Sciatic nerve (tissue), 2 donors: ENCODE data around the gene PDCD1. TPM values are rescaled to one million over a fixed set of nuclear protein-coding genes. Genes with fewer than 3 reads are reported as not detected.

Experiments
- ATAC-seq: fragments of 200-7000 bp; cut with Tn5 transposase; one replicate; pipeline ENCODE4 v1.9.1; 2020; ENCODE audit warnings: mild to moderate bottlenecking, moderate library complexity
- DNase-seq: peaks from one replicate; pipeline ENCODE4 v3.0.0-alpha.2; 2020; ENCODE audit warnings: low spot score
- intact Hi-C: fragments of 100-400 bp; cut with DNase I; formaldehyde crosslinking; loops from one replicate; pipeline ENCODE4 v1.14.2; 2022
- total RNA-seq: library from RNA; stranded (reverse); fragmentation: NEBNext Ultra II Directional; extraction: Animal tissue kit (Norgen Biotek cat#: 25700); gene quantifications from one replicate; pipeline ENCODE4 v1.2.1, GENCODE V29; 2021
- donor health status: DM: no; HTN: no; CAD: no.
- donor health status: DM: no; HTN: no; CAD: no.

Gene PDCD1
- total RNA-seq, 1 donor from 2014 or later = 0.27 TPM

DNA sequence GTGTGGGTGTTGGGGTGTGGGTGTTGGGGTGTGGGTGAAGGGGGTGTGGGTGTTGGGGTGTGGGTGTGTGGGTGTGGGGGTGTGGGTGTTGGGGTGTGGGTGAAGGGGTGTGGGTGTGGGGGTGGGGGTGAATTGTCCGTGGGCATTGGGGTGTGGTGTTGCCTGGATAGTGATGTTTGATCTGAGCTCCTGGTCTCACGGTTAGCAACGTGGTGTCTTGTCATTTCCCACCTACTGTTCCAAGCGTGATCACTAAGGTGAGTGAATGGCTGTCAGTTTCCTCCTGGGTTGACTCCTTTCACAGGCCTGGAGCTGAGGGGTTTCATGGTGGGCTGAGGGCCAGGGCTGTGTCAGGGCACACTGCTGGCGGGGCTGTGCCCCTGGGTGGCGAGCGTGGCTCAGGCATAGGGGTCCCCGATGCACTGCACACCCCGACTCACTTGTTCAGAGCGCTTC, 38.1 kb upstream of the PDCD1 start:
- DNase-seq (no peak), ATAC-seq (no peak)
- intact Hi-C loops = no loop called here

DNA sequence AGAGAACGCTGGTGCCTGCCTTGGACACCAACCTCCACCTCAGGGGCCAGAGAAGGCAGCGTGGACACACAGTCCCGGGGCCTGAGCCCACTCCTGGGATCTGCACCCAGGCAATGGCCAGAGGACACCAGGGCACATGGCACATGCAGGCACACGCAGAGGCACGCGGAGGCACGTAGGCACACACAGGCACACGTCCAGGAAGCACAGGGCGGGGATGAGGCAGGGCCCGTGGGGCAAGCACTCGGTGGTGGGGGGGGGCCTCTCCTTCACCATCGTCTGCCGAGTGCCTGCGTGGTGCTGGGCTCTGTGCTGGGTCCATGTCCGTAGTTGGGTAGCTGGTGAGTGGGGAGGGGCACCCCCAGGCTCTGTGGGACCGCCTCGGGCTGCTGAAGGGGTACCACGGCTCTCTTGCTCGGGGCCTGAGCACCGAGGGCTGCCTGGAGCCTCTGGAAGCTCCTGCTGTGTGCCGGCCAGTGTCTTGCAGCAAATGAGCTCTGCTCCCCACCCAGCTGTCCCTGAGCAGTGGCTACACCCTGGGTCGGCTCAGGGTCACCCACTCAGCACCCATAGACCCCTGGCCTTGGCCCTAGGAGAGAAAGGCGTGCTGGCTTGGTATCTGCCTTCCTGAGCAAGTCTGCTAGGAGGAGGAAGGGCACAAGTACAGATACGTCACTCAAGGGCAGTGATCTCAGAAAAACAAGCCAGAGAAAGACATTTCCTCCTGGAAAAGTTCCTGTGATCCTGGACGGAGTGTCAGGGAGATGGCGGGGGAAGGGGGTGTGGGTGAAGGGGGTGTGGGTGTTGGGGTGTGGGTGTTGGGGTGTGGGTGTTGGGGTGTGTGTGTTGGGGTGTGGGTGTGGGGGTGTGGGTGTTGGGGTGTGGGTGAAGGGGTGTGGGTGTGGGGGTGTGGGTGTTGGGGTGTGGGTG, 37.3 kb upstream of the PDCD1 start:
- DNase-seq (peak; percentile 73), ATAC-seq (peak; percentile 64)
- intact Hi-C loops = no loop called here

DNA sequence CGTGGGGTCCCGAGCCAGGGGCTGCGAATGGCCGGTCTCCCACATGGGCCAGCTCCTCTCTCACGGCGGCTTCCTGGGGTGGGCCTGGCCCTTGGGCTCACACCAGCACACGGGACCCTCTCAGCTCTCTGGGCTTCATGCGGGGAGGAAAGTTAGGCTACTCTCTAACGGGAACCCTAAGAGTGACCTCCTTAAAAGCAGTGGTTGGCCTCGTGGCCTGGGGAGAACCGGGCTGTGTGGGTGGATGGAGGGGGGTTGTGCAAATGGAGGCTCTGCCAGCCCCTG, 36.7 kb upstream of the PDCD1 start:
- DNase-seq (no peak), ATAC-seq (no peak)
- intact Hi-C loops = no loop called here

DNA sequence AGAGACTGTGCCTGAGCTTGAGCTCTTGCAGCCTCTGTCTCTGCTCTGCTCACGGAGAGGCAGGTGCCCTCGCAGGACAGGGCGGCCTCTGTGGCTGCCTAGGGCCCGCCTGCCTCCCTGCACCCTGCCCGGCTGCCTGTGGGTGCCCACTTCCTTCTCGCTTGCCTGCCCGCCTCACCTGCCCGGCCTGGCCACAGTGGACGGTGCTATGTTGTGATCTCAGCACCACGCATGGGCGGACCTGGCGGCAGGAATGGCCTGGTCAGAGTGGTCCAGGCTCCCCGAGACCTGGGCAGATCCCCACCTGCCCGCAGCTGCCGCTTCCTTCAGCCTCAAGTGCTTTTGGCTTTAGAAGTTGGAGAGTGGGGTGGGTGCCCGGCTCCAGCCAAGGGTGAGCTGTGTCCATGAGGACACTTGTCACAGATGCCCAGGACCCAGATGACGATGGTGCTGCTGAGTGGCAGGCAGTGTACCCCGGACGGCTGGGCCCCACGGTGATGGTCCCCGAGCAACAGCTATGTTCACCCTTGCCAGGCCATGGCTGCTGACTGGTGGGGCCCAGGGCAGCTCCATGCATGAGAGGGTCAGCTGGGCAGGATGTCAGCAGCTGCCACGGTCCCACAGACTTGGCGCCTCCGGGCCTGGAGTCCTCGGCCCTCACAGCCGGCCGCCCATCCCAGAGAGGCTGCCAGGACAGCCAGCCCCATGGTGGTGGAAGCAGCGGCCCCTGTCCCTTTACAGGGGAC, 36.2 kb upstream of the PDCD1 start:
- intact Hi-C loops = no loop called here
- DNase-seq (peak; percentile 53), ATAC-seq (no peak)

DNA sequence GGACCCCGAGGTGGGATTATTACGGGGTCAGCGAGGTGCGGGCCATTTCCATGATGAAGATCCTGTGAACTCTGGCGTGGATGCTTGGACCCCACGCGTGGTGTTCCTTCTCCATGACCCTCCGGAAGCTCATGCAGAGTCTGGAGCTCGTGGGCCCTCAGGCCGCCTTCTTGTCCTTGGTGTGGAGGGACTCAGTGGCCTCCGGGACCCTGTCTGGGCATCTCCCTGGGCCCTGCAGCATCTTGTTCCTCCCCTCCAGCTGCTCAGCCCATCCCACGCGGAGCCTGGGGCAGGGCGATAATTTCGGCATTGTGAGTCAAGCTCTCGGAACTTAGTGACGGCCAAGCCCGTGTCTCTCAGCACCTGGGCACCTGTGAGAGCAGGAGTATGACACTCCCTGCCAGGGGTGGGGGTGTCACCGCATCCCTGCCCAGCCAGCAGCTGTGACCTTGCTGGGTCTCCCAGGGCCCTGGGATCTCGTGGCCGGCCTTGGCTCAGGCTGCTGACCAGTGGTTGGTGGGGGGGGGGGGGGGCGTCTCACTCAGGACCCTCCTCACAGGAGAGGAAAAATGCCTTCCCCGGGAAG, 35.5 kb upstream of the PDCD1 start:
- intact Hi-C loops = no loop called here
- DNase-seq = peak; percentile 55
- ATAC-seq = no peak

DNA sequence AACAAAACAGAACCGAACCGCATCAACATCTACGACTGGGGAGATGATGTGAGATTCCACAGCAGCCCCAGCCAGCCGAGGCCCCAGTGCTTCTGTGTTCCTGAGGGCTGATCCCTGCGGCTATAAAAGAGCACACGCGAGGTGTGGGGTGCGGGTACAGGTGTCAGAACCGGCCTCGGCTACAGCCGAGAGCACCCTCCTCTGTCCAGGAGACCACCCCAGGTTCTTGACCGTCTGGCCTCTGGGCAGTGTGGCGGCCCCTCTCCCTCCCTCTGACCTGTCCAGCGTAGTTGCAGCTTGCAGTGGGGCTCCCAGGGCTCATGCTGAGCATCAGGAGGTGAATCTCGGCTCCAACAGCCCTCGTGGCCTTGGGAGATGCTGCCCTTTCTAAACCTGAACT, 34.6 kb upstream of the PDCD1 start:
- DNase-seq (peak; percentile 57), ATAC-seq (no peak)
- intact Hi-C loops = no loop called here

DNA sequence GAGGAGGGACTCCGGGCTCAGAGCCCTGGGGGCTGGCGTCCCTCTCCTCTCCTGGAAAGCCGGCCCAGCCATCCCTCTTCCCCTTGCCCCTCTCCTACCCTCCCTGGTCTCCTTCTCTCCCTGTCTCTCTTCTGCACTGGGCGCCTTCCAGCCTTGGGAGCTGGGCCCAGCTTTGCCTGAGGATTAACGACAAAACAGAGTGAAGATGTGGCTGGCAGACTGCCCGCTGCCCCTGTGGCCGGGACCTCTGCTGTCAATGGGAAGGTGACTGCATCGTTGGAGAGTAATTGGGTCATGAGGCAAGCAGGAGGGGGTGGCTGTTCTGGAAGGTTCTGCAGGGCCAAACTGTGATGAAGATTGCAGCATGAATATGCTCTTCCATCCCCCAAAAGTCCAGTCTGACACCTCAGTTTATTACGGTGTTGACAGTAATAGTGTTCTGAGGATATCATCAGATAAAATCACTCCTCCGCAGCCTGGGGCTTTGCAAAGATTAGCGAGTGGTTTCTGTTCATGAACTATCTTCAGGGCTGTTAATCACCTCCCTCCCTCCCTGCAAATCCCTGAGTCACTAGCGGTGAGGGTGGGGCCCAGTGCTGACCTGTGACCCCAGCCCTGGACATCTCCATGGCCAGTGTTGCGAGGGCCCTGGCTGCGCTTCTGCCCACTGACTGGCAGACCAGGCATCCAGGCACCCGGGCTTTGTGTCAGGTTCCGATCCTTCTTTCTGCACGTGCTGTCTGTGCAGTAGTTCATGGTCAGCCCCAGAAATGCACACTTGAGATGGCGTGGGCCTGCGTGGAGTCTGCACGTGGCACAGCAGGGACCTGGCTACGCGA, 33.8 kb upstream of the PDCD1 start:
- peak; percentile 55 for DNase-seq
- intact Hi-C loops = no loop called here
- ATAC-seq = peak; percentile 32

DNA sequence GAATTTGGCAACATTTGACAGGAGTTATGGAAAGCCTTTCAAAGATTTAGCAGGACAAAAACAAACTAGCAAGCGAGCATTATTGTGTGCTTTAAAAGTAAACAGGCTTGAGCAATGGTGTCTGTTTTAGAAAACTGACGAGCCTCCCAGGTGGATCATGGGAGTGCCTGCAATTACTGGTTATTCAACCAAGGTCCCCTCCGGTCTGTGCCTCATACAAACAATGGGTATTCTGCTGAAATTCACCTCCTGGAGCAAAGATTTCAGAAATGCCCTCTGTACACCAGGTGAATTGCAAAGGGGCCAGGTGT, 33.2 kb upstream of the PDCD1 start:
- ATAC-seq (no peak), DNase-seq (no peak)

DNA sequence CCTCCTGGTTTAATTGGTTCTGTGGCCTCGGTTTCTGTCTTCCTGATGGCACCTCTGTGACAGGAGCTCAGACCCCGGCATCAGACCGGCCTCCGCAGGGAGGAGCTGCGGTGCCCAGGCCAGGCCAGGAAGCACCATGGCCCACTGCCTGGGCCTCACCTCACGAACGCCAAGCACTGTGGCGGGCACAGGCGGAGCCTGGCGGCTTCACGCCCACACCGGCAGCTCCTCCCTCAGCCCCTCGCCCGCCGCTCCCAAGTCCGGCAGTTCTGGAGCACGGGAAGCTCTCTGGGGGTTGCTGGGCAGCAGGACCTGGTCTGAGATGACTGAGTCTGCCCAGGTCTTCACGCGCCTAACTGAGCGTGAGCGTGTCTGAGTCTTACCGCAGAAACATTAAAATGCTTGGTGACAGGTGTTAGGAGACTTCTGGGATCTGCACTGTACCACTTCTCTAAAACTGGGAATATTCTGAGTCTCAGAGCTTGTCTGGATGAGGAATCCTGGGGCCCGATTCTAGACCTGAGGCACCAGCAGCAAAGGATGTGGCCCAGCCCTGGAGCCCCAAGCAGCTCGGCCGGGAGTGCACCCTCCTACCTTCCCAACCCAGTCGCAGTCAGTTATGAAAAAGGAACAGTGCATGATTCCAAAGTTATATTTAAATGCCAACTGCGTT, 32.8 kb upstream of the PDCD1 start:
- no peak for DNase-seq

More for the DNA sequence above, 33.2 kb upstream of the PDCD1 start:
- intact Hi-C loops = no loop called here

DNA sequence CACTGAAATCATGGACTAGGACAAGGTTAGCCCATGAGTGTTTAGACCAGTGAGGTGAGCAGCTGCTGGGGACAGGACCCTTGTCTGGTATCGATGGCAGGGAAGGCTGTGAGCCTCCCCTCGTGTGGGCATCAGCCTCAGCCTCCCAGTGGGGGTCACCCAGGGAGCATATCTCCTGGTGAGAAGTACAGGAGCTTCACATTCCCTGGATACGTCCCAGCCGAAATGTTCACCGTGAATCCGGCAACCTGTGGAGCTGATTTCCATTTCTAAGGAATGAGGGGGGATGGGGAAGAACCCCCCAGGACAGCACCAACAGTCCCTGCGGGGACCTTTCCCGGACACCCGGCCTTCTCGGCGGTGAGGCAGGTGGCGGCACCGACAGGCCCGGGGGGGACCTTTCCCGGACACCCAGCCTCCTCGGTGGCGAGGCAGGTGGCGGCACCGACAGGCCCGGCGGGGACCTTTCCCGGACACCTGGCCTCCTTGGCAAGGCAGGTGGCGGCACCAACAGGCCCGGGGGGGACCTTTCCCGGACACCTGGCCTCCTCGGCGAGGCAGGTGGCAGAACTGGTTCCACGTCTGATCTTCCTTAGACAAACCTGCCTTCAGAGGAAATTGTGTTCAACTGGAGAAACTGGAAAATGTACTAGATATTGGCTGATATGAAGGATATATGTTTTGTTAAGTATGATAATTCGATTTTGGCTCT, 32.0 kb upstream of the PDCD1 start:
- intact Hi-C loops = no loop called here
- no peak for DNase-seq
- no peak for ATAC-seq

More for the DNA sequence above, 32.8 kb upstream of the PDCD1 start:
- intact Hi-C loops = no loop called here
- ATAC-seq = no peak

DNA sequence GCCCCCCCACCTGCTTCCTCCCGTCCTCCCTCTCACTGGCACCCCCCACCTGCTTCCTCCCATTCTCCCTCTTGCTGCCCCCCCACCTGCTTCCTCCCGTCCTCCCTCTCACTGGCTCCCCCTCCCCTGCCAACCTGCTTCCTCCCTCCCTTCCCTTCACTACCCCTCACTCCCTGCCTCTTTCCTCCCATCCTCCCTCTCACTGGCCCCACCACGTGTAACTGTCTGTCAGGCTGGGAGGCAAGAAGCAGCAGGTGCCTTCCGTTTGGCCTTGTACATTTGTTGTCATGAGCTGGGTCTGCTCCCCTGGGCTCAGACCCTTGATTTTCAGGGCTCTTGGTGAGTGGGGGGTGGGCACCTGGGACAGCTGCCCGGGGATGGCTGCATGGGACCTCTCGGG, 29.9 kb upstream of the PDCD1 start:
- ATAC-seq (no peak), DNase-seq (no peak)
- intact Hi-C loops = no loop called here

DNA sequence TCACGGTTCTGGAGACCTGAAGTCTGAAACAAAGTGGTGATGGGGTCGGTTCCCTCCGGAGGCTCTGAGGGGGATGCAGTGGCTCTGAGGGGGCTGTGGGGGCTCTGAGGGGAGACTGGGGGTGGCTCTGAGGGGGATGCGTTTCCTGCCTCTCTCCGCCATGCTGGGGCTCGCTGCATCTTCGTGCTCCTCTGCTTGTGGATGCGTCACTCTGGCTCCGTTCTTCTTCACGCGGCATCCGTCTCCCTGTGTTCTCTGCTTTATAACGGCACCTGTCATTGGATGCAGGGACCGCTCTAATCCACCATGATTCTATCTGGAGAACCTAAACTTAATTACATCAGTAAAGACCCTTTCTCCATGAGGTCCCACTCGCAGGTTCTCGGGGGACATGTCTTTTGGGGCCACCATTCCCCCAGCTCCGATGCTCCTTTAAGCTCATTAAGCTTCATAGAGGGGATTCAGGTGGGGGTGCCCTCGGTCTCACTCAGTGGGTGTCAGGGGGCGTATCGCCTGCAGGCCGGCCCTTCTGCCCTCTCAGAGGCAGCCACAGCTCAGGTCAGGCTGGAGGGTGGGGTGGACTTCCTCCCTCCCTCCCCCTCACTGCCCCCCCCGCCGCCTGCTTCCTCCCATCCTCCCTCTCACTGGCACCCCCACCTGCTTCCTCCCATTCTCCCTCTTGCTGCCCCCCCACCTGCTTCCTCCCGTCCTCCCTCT, 29.3 kb upstream of the PDCD1 start:
- ATAC-seq = no peak
- DNase-seq = no peak
- intact Hi-C loops = no loop called here

DNA sequence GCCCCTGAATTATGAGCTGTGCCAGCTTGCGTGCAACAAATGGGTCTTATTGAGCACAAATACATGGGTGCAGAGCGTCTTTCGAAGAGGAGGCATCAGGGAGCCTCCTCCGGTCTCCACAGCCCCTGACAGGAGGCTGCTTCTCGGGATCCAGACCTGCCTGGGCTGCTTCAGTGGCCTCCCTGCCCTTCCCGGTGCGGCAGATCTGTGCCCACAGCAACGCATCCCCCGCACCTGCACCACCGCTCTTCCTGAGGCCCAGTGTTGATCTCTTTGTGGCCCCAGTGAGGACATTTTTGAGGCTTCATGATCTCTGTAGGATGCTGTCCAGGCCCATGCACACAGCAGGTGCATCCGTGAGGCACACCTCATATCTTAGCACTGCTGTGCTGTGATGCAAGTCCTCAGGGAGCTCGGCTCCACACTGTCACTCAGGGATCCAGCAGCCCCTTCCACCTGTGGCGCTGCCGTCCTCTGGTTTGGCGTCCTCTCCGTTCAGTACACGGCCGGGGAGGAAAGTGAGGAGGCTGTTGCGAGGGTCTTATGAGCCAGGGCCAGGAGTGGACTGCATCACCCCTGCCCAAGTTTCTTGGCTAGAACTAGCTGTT, 28.2 kb upstream of the PDCD1 start:
- no peak for ATAC-seq
- intact Hi-C loops = no loop called here
- no peak for DNase-seq

DNA sequence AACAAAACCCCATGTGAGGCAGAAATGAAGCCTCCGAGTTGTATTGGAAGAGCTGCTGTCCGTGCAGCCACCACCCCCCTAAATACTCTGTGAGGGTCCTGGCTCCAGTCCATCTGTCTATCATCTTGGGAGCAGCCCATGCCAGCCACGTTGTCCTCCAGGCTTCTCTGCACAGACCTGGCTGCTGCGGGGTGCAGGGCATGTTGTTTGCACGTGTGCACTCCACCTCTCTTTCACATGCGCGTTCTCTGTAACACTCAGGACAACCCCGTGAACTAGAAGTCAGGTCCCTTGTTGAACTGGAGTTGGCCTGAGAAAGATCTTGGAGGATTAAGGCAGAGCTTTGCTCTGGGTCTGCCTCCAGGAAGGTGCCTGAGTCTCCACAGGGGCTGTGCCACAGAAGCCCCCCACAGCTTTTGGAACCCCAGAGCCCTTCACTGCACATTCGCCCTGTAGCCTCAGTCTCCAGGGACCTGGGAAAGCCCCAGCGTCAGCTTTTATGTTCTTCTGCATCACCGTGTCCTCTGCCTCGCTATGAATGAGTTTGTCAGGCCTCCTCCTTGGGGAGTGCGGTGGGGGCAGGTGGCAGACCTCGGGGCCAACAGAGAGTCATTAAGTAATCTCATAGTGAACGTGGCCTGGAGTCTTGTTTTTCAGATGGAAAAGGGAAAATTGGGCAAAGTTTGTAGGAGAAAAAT, 27.4 kb upstream of the PDCD1 start:
- intact Hi-C loops = no loop called here
- ATAC-seq = no peak

DNA sequence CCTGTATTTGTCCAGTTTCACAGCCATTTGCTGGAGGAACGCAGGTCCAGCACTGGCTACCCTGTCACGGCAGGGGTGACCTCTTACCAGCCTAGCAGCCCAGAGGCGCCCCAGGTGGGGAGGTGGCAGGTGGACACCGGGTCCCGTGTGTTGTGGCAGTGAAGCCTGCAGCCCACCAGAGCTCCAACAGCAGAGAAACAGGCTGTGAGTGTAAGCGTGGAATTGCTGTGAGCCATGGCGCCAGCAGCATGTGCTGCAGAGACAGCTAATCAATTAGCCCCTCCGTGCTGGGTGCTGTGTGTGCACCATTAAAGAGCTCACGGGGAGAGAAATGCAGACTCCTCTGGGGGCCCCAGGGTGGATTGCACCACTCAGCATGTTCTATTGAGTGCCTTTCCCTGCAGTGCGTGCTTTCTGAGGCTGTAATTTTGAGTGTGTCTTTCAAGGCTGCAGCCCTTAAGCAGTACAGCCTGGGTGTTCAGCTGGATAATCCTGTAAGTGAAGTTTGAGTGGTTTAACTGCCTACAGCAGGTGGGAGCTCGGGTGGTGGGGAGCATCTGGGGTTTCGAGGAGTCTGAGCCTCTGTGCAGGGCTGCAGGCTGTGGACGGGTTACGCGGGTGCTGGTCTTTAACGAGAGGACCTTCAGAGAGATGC, 26.7 kb upstream of the PDCD1 start:
- DNase-seq = no peak
- intact Hi-C loops = no loop called here
- no peak for ATAC-seq

More for the DNA sequence above, 27.4 kb upstream of the PDCD1 start:
- DNase-seq = no peak

DNA sequence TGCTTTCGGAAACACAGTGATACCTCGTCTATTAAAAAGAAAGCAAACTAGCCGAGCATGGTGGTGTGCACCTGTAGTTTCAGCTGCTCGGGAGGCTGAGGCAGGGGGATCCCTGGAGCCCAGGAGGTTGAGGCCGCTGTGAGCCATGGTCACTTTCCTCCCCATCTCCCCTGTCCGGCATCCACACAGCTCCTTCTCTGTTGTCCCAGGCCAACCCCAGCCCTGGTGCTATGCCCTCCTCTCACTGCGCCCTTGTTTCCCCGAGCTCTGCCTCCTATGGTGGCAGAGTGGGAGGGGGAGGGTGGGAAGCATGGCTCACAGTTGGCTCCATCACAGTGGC, 26.2 kb upstream of the PDCD1 start:
- intact Hi-C loops = no loop called here
- no peak for DNase-seq
- ATAC-seq = no peak
